ENCODE results near the gene RAC3.
"Not testable (repeated sequence)": the region's sequence is repeated elsewhere in the genome, so short reads cannot be mapped to it uniquely, and the experiment has no call there.

GRCh38 chr17:82038796-82039409, 7.4 kb downstream of the RAC3 start:
- TF ChIP-seq CTCF (IDR thresholded peaks at IDR 0.05; ENCODE audit: low read length); EZH2 (IDR thresholded peaks at IDR 0.05; ENCODE audit: borderline replicate concordance, low read length): not testable (repeated sequence)

All from OCI-LY1 (cell line).